ENCODE measurements around the gene CTU1.

DNA sequence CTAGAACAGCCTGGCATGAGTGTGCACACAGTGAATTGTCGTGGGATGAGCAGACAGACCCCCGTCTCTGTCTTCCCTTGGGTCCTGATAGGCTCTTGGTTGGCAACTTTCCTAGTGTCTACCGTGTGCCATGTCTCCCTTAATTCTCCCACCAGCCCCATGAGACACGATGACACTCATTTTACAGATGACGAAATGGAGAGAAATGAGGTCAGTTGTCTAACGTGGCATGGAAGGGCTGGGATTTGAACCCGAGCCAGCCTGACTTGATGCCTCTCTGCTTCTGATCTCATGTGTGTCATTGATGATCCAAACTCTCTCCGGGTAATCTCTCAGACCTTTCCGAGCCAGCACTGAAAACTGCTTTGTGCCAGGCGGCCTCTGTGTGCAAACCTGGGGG, 17.1 kb downstream of the CTU1 start:
- no peak for TF ChIP-seq SP1 (IDR thresholded peaks at IDR 0.05; ENCODE audit: low read depth, low read length)
- TF ChIP-seq EP300 (IDR thresholded peaks at IDR 0.05; ENCODE audit: borderline replicate concordance in 1 of 2, control insufficient read depth in 1 of 2, low read depth in 2 of 2, low read length in 2 of 2): no peak
- TF ChIP-seq, protein P1, sequence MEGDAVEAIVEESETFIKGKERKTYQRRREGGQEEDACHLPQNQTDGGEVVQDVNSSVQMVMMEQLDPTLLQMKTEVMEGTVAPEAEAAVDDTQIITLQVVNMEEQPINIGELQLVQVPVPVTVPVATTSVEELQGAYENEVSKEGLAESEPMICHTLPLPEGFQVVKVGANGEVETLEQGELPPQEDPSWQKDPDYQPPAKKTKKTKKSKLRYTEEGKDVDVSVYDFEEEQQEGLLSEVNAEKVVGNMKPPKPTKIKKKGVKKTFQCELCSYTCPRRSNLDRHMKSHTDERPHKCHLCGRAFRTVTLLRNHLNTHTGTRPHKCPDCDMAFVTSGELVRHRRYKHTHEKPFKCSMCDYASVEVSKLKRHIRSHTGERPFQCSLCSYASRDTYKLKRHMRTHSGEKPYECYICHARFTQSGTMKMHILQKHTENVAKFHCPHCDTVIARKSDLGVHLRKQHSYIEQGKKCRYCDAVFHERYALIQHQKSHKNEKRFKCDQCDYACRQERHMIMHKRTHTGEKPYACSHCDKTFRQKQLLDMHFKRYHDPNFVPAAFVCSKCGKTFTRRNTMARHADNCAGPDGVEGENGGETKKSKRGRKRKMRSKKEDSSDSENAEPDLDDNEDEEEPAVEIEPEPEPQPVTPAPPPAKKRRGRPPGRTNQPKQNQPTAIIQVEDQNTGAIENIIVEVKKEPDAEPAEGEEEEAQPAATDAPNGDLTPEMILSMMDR (IDR thresholded peaks at IDR 0.05 in 2 of 3, conservative IDR thresholded peaks at IDR 0.05 in 1 of 3; ENCODE audit: control insufficient read depth in 2 of 3, extremely low read depth in 1 of 3, insufficient read depth in 1 of 3, low read depth in 3 of 3, low read length in 3 of 3): no peak
- TF ChIP-seq, protein P2, sequence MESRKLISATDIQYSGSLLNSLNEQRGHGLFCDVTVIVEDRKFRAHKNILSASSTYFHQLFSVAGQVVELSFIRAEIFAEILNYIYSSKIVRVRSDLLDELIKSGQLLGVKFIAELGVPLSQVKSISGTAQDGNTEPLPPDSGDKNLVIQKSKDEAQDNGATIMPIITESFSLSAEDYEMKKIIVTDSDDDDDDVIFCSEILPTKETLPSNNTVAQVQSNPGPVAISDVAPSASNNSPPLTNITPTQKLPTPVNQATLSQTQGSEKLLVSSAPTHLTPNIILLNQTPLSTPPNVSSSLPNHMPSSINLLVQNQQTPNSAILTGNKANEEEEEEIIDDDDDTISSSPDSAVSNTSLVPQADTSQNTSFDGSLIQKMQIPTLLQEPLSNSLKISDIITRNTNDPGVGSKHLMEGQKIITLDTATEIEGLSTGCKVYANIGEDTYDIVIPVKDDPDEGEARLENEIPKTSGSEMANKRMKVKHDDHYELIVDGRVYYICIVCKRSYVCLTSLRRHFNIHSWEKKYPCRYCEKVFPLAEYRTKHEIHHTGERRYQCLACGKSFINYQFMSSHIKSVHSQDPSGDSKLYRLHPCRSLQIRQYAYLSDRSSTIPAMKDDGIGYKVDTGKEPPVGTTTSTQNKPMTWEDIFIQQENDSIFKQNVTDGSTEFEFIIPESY (IDR thresholded peaks at IDR 0.05): no peak
- no peak for TF ChIP-seq SRF (IDR thresholded peaks at IDR 0.05; ENCODE audit: low read depth in 2 of 2, low read length in 2 of 2)
- TF ChIP-seq NFYB (IDR thresholded peaks at IDR 0.05; ENCODE audit: insufficient read depth, low read depth, low read length): no peak
- TF ChIP-seq CBX5 (IDR thresholded peaks at IDR 0.05; ENCODE audit: low read depth): no peak
- no peak for TF ChIP-seq POLR2AphosphoS5 (IDR thresholded peaks at IDR 0.05; ENCODE audit: low read length)
- TF ChIP-seq, protein P3, sequence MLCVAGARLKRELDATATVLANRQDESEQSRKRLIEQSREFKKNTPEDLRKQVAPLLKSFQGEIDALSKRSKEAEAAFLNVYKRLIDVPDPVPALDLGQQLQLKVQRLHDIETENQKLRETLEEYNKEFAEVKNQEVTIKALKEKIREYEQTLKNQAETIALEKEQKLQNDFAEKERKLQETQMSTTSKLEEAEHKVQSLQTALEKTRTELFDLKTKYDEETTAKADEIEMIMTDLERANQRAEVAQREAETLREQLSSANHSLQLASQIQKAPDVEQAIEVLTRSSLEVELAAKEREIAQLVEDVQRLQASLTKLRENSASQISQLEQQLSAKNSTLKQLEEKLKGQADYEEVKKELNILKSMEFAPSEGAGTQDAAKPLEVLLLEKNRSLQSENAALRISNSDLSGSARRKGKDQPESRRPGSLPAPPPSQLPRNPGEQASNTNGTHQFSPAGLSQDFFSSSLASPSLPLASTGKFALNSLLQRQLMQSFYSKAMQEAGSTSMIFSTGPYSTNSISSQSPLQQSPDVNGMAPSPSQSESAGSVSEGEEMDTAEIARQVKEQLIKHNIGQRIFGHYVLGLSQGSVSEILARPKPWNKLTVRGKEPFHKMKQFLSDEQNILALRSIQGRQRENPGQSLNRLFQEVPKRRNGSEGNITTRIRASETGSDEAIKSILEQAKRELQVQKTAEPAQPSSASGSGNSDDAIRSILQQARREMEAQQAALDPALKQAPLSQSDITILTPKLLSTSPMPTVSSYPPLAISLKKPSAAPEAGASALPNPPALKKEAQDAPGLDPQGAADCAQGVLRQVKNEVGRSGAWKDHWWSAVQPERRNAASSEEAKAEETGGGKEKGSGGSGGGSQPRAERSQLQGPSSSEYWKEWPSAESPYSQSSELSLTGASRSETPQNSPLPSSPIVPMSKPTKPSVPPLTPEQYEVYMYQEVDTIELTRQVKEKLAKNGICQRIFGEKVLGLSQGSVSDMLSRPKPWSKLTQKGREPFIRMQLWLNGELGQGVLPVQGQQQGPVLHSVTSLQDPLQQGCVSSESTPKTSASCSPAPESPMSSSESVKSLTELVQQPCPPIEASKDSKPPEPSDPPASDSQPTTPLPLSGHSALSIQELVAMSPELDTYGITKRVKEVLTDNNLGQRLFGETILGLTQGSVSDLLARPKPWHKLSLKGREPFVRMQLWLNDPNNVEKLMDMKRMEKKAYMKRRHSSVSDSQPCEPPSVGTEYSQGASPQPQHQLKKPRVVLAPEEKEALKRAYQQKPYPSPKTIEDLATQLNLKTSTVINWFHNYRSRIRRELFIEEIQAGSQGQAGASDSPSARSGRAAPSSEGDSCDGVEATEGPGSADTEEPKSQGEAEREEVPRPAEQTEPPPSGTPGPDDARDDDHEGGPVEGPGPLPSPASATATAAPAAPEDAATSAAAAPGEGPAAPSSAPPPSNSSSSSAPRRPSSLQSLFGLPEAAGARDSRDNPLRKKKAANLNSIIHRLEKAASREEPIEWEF (IDR thresholded peaks at IDR 0.05; ENCODE audit: insufficient replicate concordance, low read depth, low read length): no peak
- TF ChIP-seq, protein P4, sequence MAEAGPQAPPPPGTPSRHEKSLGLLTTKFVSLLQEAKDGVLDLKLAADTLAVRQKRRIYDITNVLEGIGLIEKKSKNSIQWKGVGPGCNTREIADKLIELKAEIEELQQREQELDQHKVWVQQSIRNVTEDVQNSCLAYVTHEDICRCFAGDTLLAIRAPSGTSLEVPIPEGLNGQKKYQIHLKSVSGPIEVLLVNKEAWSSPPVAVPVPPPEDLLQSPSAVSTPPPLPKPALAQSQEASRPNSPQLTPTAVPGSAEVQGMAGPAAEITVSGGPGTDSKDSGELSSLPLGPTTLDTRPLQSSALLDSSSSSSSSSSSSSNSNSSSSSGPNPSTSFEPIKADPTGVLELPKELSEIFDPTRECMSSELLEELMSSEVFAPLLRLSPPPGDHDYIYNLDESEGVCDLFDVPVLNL (IDR thresholded peaks at IDR 0.05; ENCODE audit: low read depth, low read length): no peak
- TF ChIP-seq RAD21 (IDR thresholded peaks at IDR 0.05; ENCODE audit: insufficient read depth, low read depth, low read length): no peak
- no peak for TF ChIP-seq POLR2AphosphoS2 (IDR thresholded peaks at IDR 0.05; ENCODE audit: low read depth, low read length)

All from GM12878 (cell line).